ENCODE measurements around the gene DENND4A.
"Not testable (repeated sequence)": the region's sequence is repeated elsewhere in the genome, so short reads cannot be mapped to it uniquely, and the experiment has no call there.

Gene DENND4A

GRCh38 chr15:65818927-65819562 lies 27.0 kb upstream of the DENND4A start:
- H3K79me1 ChIP-seq (ENCODE audit: low read depth, low read length) = no peaks in the 10 kb centered on the region
- H2AK5ac ChIP-seq (ENCODE audit: low read depth, low read length) = no peak overlapping the region
- no peaks in the 10 kb centered on the region for H3K4me1 ChIP-seq (ENCODE audit: control insufficient read depth in 2 of 2, insufficient read depth in 1 of 2, low read depth in 1 of 2, low read length in 2 of 2)
- no peak overlapping the region for H3K4ac ChIP-seq (ENCODE audit: low read length)
- no peaks in the 10 kb centered on the region for H3K36me3 ChIP-seq (replicated peaks in 1 of 2; ENCODE audit: control insufficient read depth in 2 of 2, insufficient read depth in 2 of 2, low read length in 2 of 2)
- no peak overlapping the region for H2BK15ac ChIP-seq (ENCODE audit: low read length)
- H2BK12ac ChIP-seq (ENCODE audit: low read length) = no peak overlapping the region
- no peak overlapping the region for H2AFZ ChIP-seq (ENCODE audit: low read length)
- no peak overlapping the region for H3K4me3 ChIP-seq (ENCODE audit: low read length in 2 of 2)
- no peak overlapping the region for H2BK5ac ChIP-seq (ENCODE audit: low read length)
- no peak overlapping the region for H4K91ac ChIP-seq (ENCODE audit: low read depth, low read length, poor library complexity)
- H4K8ac ChIP-seq (ENCODE audit: low read depth, low read length) = no peak overlapping the region
- no CpG with 5 or more reads among the region's 4 CpGs for WGBS, 2 donors (ENCODE audit: extremely low coverage in 2 of 2, insufficient read length in 2 of 2, insufficient replicate concordance in 1 of 2)
- H3K9me3 ChIP-seq (replicated peaks in 1 of 2; ENCODE audit: control insufficient read depth in 2 of 2, insufficient read depth in 1 of 2, low read depth in 1 of 2, low read length in 2 of 2) = no peaks in the 10 kb centered on the region
- H2BK120ac ChIP-seq (ENCODE audit: low read depth, low read length) = no peak overlapping the region
- H3K4me2 ChIP-seq (ENCODE audit: insufficient read depth, low read length, poor library complexity, severe bottlenecking) = no peak overlapping the region
- H3K18ac ChIP-seq (ENCODE audit: low read length) = no peak overlapping the region
- no peaks in the 10 kb centered on the region for H3K27me3 ChIP-seq (ENCODE audit: control insufficient read depth in 3 of 3, insufficient read depth in 3 of 3, low read depth in 1 of 3, low read length in 3 of 3)
- H3K9ac ChIP-seq (ENCODE audit: low read depth, low read length, poor library complexity) = no peak overlapping the region
- no peak overlapping the region for H3K14ac ChIP-seq (ENCODE audit: low read length)
- DNase-seq (ENCODE audit: low spot score) = no peak
- no peak overlapping the region for H3K27ac ChIP-seq (replicated peaks; ENCODE audit: low read length)
- H3K23ac ChIP-seq (ENCODE audit: low read depth, low read length, poor library complexity) = no peak overlapping the region

- WGBS, 2 donors (ENCODE audit: extremely low coverage in 2 of 2, insufficient read length in 2 of 2, insufficient replicate concordance in 1 of 2) = no CpG with 5 or more reads among the region's 3 CpGs
- no peak overlapping the region for H2BK12ac ChIP-seq (ENCODE audit: low read length)
- H3K9ac ChIP-seq (ENCODE audit: low read depth, low read length, poor library complexity) = no peak overlapping the region
- no peak overlapping the region for H4K91ac ChIP-seq (ENCODE audit: low read depth, low read length, poor library complexity)
- H2BK5ac ChIP-seq (ENCODE audit: low read length) = no peak overlapping the region
- no peak overlapping the region for H3K4me2 ChIP-seq (ENCODE audit: insufficient read depth, low read length, poor library complexity, severe bottlenecking)
- H2BK120ac ChIP-seq (ENCODE audit: low read depth, low read length) = no peak overlapping the region
- no peaks in the 10 kb centered on the region for H3K79me1 ChIP-seq (ENCODE audit: low read depth, low read length)
- no peak overlapping the region for H3K23ac ChIP-seq (ENCODE audit: low read depth, low read length, poor library complexity)
- H3K9me3 ChIP-seq (replicated peaks in 1 of 2; ENCODE audit: control insufficient read depth in 2 of 2, insufficient read depth in 1 of 2, low read depth in 1 of 2, low read length in 2 of 2) = no peaks in the 10 kb centered on the region
- H2AFZ ChIP-seq (ENCODE audit: low read length) = no peak overlapping the region
- H2BK15ac ChIP-seq (ENCODE audit: low read length) = no peak overlapping the region
- no peak overlapping the region for H4K8ac ChIP-seq (ENCODE audit: low read depth, low read length)
- H2AK5ac ChIP-seq (ENCODE audit: low read depth, low read length) = no peak overlapping the region
- H3K27ac ChIP-seq (replicated peaks; ENCODE audit: low read length) = no peak overlapping the region
- no peaks in the 10 kb centered on the region for H3K36me3 ChIP-seq (replicated peaks in 1 of 2; ENCODE audit: control insufficient read depth in 2 of 2, insufficient read depth in 2 of 2, low read length in 2 of 2)
- no peaks in the 10 kb centered on the region for H3K27me3 ChIP-seq (ENCODE audit: control insufficient read depth in 3 of 3, insufficient read depth in 3 of 3, low read depth in 1 of 3, low read length in 3 of 3)
- no peak overlapping the region for H3K4me3 ChIP-seq (ENCODE audit: low read length in 2 of 2)
- no peak for DNase-seq (ENCODE audit: low spot score)
- no peak overlapping the region for H3K18ac ChIP-seq (ENCODE audit: low read length)
- H3K4me1 ChIP-seq (ENCODE audit: control insufficient read depth in 2 of 2, insufficient read depth in 1 of 2, low read depth in 1 of 2, low read length in 2 of 2) = no peaks in the 10 kb centered on the region
- no peak overlapping the region for H3K4ac ChIP-seq (ENCODE audit: low read length)
- no peak overlapping the region for H3K14ac ChIP-seq (ENCODE audit: low read length)
Measured at GRCh38 chr15:65816441-65816840, 24.3 kb upstream of the DENND4A start.

- H3K27me3 ChIP-seq (ENCODE audit: control insufficient read depth in 3 of 3, insufficient read depth in 3 of 3, low read depth in 1 of 3, low read length in 3 of 3); H2BK120ac ChIP-seq (ENCODE audit: low read depth, low read length); H3K9ac ChIP-seq (ENCODE audit: low read depth, low read length, poor library complexity); H3K4me2 ChIP-seq (ENCODE audit: insufficient read depth, low read length, poor library complexity, severe bottlenecking); H2BK12ac ChIP-seq (ENCODE audit: low read length); H3K14ac ChIP-seq (ENCODE audit: low read length); H3K23ac ChIP-seq (ENCODE audit: low read depth, low read length, poor library complexity); H2BK15ac ChIP-seq (ENCODE audit: low read length); H3K79me1 ChIP-seq (ENCODE audit: low read depth, low read length); H2AK5ac ChIP-seq (ENCODE audit: low read depth, low read length); H4K91ac ChIP-seq (ENCODE audit: low read depth, low read length, poor library complexity); H3K4me3 ChIP-seq (ENCODE audit: low read length in 2 of 2); H3K4ac ChIP-seq (ENCODE audit: low read length); H2AFZ ChIP-seq (ENCODE audit: low read length); DNase-seq (ENCODE audit: low spot score); H3K36me3 ChIP-seq (replicated peaks in 1 of 2; ENCODE audit: control insufficient read depth in 2 of 2, insufficient read depth in 2 of 2, low read length in 2 of 2); H4K8ac ChIP-seq (ENCODE audit: low read depth, low read length); H3K27ac ChIP-seq (replicated peaks; ENCODE audit: low read length); H3K4me1 ChIP-seq (ENCODE audit: control insufficient read depth in 2 of 2, insufficient read depth in 1 of 2, low read depth in 1 of 2, low read length in 2 of 2); H3K9me3 ChIP-seq (replicated peaks in 1 of 2; ENCODE audit: control insufficient read depth in 2 of 2, insufficient read depth in 1 of 2, low read depth in 1 of 2, low read length in 2 of 2); H3K18ac ChIP-seq (ENCODE audit: low read length); H2BK5ac ChIP-seq (ENCODE audit: low read length): not testable (repeated sequence)
- no CpG with 5 or more reads among the region's 4 CpGs for WGBS, 2 donors (ENCODE audit: extremely low coverage in 2 of 2, insufficient read length in 2 of 2, insufficient replicate concordance in 1 of 2)
Measured at GRCh38 chr15:65816008-65816407, 23.9 kb upstream of the DENND4A start.

GRCh38 chr15:65814271-65814670 lies 22.2 kb upstream of the DENND4A start:
- not testable (repeated sequence) for H3K9me3 ChIP-seq (replicated peaks in 1 of 2; ENCODE audit: control insufficient read depth in 2 of 2, insufficient read depth in 1 of 2, low read depth in 1 of 2, low read length in 2 of 2); H2BK12ac ChIP-seq (ENCODE audit: low read length); H3K18ac ChIP-seq (ENCODE audit: low read length); H3K79me1 ChIP-seq (ENCODE audit: low read depth, low read length); H3K27me3 ChIP-seq (ENCODE audit: control insufficient read depth in 3 of 3, insufficient read depth in 3 of 3, low read depth in 1 of 3, low read length in 3 of 3); H2AK5ac ChIP-seq (ENCODE audit: low read depth, low read length); H3K27ac ChIP-seq (replicated peaks; ENCODE audit: low read length); H2BK5ac ChIP-seq (ENCODE audit: low read length); H2BK120ac ChIP-seq (ENCODE audit: low read depth, low read length); H3K4me2 ChIP-seq (ENCODE audit: insufficient read depth, low read length, poor library complexity, severe bottlenecking); H4K91ac ChIP-seq (ENCODE audit: low read depth, low read length, poor library complexity); H3K23ac ChIP-seq (ENCODE audit: low read depth, low read length, poor library complexity); H2BK15ac ChIP-seq (ENCODE audit: low read length); H4K8ac ChIP-seq (ENCODE audit: low read depth, low read length); H3K4me3 ChIP-seq (ENCODE audit: low read length in 2 of 2); H3K14ac ChIP-seq (ENCODE audit: low read length); H3K4me1 ChIP-seq (ENCODE audit: control insufficient read depth in 2 of 2, insufficient read depth in 1 of 2, low read depth in 1 of 2, low read length in 2 of 2); H3K4ac ChIP-seq (ENCODE audit: low read length); DNase-seq (ENCODE audit: low spot score); H2AFZ ChIP-seq (ENCODE audit: low read length); H3K9ac ChIP-seq (ENCODE audit: low read depth, low read length, poor library complexity); H3K36me3 ChIP-seq (replicated peaks in 1 of 2; ENCODE audit: control insufficient read depth in 2 of 2, insufficient read depth in 2 of 2, low read length in 2 of 2)
- no CpG with 5 or more reads among the region's 4 CpGs for WGBS, 2 donors (ENCODE audit: extremely low coverage in 2 of 2, insufficient read length in 2 of 2, insufficient replicate concordance in 1 of 2)
